HL-60 (cell line): ENCODE results near the gene OIT3.
"Not testable (repeated sequence)": the region's sequence is repeated elsewhere in the genome, so short reads cannot be mapped to it uniquely, and the experiment has no call there.

Experiments
- CTCF ChIP-seq: IDR thresholded peaks from one replicate; pipeline ENCODE4 v1.5.1; 2011; ENCODE audit warnings: low read length, control low read depth, inconsistent platforms; ENCODE audit not compliant: insufficient read depth
- GABPA ChIP-seq: IDR thresholded peaks from 2 replicates; pipeline ENCODE4 v1.6.1; 2012; ENCODE audit warnings: low read depth
- POLR2AphosphoS5 ChIP-seq: IDR thresholded peaks from 2 replicates; pipeline ENCODE4 v1.6.1; 2012; ENCODE audit warnings: low read depth

DNA sequence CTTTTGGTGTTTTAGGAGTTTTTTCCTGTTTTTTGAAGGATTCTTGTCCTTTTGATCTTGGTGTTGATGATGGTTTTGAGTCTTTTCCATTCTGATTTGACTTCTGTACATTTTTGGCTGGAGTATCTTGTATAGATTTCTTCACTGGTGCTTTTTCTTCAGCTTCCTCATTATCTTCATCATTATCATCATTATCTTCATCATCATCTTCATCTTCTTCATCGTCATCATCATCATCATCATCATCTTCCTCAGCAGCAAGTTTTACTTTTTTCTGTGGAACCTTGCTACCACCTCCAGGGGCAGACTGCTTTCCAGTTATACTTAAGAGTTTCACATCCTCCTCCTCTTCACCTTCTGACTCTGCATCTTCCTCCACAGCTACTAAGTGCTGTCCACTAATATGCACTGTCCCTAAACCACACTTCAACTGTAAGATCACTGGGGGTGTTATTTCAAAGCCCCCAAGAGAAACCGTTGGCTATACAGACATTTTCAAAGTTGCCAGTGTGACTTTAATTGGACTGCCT is 24.3 kb downstream of the OIT3 start:
- not testable (repeated sequence) for TF ChIP-seq CTCF, POLR2AphosphoS5, GABPA
